Measurements from ENCODE around the gene ARL14EPL.
"Not testable (repeated sequence)": the region's sequence is repeated elsewhere in the genome, so short reads cannot be mapped to it uniquely, and the experiment has no call there.

The ARL14EPL gene

GRCh38 chr5:116097301-116097700 is 65.0 kb downstream of the ARL14EPL start:
- no peak for DNase-seq (ENCODE audit: low spot score)

GRCh38 chr5:116098998-116099397 is 66.7 kb downstream of the ARL14EPL start:
- in situ Hi-C loops (cut with MboI; ENCODE audit: low sequenced_read_pairs, unreplicated experiment) = no loop called here
- no peak for TF ChIP-seq CTCF (IDR thresholded peaks at IDR 0.05; ENCODE audit: borderline replicate concordance, control extremely low read depth, extremely low read depth, insufficient read depth, missing control alignments)
- no peak for DNase-seq (ENCODE audit: low spot score)

More at GRCh38 chr5:116097301-116097700, 65.0 kb downstream of the ARL14EPL start:
- TF ChIP-seq CTCF (IDR thresholded peaks at IDR 0.05; ENCODE audit: borderline replicate concordance, control extremely low read depth, extremely low read depth, insufficient read depth, missing control alignments) = no peak
- in situ Hi-C loops (cut with MboI; ENCODE audit: low sequenced_read_pairs, unreplicated experiment) = no loop called here

DNA sequence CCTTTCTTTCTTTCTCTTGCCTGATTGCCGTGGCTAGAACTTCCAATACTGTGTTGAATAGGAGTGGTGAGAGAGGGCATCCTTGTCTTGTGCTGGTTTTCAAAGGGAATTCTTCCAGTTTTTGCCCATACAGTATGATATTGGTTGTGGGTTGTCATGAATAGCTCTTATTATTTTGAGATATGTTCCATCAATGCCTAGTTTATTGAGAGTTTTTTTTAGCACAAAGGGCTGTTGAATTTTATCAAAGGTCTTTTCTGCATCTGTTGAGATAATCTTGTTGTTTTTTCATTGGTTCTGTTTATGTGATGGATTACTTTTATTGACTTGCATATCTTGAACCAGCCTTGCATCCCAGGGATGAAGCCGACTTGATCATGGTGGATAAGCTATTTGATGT is 72.7 kb downstream of the ARL14EPL start:
- in situ Hi-C loops (cut with MboI; ENCODE audit: low sequenced_read_pairs, unreplicated experiment); DNase-seq (ENCODE audit: low spot score): not testable (repeated sequence)
